RWPE1 (cell line): Measurements from ENCODE around the gene RGS12.
A peak's percentile ranks its signal among the peaks of the same experiment; 100 is the strongest.

Experiments used
- CTCF ChIA-PET: fragments of 350-600 bp; sonication (Branson Sonifier 250); formaldehyde crosslinking; extraction: SDS; loops from one replicate; lab custom pipeline; 2021; lab: Yijun Ruan, JAX
- POLR2A ChIA-PET: fragments of 400-600 bp; formaldehyde crosslinking; extraction: SDS; loops from one replicate; lab custom pipeline; 2020; ENCODE audit warnings: antibody characterized with exemption; ENCODE audit not compliant: low non-redundant PET; lab: Yijun Ruan, JAX
- DNase-seq: peaks from one replicate; pipeline ENCODE4 v3.0.0; 2012; ENCODE audit warnings: low spot score
- H3K27ac ChIP-seq: fragments of 450-650 bp; 2 replicates; pipeline ENCODE4 v1.5.1; 2017
- TF ChIP-seq, protein P1 (sequence below): fragments of 450-650 bp; conservative IDR thresholded peaks from 2 replicates; pipeline ENCODE4 v1.5.1; 2017; ENCODE audit warnings: low read depth, mild to moderate bottlenecking

Gene RGS12

DNA sequence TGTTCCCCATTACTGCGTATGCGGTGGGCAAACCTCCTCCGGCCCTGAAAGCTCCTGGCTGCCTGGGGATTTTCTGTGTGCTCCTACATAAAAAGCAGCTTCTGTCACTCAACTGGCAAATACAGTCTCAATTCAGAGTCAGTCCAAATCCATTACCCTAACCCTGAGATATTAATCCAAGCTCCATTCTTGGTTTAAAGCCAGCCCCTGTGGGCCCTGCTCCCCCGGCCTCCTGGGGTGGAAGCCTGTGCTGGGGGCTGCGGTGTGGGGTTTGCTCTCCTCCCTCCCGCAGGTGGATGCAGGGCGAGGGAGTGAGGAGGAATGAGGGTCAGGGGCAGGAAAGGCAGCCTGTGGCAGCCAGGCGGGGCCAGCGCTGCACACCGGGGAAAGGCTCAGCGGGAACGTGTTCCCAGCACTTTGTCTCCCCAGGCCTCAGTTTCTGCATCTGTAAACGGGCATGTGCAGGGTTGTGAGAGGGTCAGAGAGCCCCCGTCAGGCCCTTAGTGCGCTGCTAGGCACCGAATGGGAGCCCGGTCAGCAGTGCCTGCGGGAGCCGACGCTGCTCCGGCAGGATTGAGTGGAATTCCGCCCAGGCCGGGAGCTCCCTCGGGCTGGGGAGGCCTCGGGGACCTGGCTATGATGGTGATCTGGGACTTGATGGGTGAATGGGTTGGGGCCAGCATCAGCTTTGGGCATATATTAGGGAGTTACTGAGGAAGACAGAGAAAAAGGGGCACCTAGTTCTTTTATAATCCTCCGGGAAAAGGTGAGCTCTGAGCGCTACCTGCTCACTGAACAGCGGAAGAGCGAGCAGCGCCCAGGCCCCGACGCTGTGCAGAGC lies 6.3 kb upstream of the RGS12 start:
- POLR2A ChIA-PET, result no interaction called here
- CTCF ChIA-PET, result interaction anchor here (0.6 kb wide), 1 partner anchor 92 kb away, joined by 3 read pairs; no protein-coding TSS in a partner anchor
- TF ChIP-seq, protein P1, sequence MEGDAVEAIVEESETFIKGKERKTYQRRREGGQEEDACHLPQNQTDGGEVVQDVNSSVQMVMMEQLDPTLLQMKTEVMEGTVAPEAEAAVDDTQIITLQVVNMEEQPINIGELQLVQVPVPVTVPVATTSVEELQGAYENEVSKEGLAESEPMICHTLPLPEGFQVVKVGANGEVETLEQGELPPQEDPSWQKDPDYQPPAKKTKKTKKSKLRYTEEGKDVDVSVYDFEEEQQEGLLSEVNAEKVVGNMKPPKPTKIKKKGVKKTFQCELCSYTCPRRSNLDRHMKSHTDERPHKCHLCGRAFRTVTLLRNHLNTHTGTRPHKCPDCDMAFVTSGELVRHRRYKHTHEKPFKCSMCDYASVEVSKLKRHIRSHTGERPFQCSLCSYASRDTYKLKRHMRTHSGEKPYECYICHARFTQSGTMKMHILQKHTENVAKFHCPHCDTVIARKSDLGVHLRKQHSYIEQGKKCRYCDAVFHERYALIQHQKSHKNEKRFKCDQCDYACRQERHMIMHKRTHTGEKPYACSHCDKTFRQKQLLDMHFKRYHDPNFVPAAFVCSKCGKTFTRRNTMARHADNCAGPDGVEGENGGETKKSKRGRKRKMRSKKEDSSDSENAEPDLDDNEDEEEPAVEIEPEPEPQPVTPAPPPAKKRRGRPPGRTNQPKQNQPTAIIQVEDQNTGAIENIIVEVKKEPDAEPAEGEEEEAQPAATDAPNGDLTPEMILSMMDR, result no peak
- DNase-seq, result no peak
- H3K27ac ChIP-seq, result peak overlapping the region; percentile 42

DNA sequence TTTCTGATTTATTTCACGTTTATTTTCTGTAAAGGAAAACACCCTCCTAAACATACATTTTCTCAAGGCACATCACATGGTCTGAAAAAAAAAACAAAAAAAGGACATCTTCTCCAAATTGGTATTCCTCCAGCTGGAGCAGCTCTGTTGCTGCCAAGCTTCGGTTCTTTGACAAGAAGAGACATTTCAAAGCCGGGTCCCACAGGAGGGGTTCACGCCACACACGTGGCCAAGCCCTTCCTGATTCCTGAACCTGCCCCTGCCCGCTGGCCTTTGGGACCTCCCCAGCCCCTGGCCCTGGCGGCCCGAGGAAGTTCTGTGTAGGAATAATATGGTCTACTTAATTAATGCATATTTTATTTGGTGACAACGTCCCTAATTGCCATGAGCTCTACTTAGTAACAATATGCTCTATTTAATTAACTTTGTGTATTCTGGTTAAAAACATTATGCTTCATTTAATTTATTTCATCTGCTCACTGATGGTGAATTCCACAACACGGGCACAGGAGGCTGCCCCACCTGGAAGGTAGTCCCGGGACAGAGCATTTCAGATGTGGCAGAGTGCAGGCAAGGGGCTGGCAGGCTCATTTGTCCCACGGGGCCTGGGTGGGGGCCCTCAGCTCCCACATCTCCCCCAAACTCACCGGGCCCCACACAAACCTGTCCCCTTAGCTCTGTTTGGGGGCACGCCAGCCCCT lies 5.4 kb upstream of the RGS12 start:
- POLR2A ChIA-PET, result no interaction called here
- no peak overlapping the region for H3K27ac ChIP-seq
- TF ChIP-seq, protein P1, result no peak
- CTCF ChIA-PET, result interaction anchor here (0.6 kb wide), 1 partner anchor 650 kb away, joined by 3 read pairs; no protein-coding TSS in a partner anchor
- no peak for DNase-seq

DNA sequence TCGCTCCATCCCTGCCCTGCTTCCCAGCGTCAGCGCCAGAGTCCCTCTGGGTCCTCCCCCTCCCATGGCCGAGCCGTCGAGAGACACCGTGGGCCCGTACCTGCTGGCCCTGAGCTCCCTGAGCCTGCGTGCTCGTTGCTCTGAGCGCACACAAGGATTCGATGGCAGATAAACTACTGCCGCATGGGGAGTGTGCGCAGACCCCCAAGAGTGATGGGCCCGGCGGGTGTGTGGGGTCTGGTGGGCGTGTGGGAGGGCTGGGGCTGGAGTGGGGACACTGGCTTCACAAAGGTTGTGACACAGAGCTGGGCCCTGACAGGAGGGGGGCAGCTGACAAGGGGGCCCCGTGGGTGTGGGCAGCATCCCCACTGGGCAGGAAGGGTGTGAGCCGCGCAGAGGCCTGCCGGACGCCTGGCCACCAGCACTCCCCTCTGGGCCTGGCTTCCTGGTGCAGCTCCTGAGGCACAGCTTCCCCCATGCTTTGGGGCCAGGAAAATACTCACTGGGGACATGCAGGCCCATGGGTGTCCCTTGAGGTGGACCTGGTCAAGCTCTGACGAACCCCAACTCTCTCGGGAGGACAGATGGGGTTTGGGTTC lies 4.8 kb upstream of the RGS12 start:
- ChIA-PET CTCF (no interaction called here), POLR2A (no interaction called here)
- no peak for DNase-seq
- TF ChIP-seq, protein P1, result no peak
- no peak overlapping the region for H3K27ac ChIP-seq

DNA sequence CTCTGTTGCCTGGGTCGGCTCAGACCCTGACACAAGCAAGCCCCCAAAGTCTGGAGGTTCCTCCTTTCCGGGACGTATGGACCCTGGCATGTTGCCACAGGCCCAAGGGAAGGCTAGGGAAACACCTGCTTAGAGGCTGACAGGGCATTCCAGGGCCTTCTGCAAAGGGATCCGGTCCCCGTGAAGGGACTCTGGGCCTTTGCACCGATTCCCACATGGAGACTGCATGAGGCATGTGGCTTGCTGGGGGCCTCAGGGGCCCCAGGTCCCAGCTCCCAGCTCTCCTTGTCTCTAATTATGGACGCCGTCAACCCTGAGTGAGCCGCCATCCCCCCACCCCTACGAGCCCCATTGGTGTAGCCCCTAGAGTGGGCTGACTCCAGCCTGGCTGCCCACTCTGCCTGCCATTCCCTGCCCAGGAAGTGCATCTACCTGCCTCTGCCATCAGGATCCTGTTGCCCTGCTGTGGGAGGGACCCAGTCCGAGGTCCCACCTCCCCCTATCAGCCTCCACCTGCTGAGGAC lies 4.2 kb upstream of the RGS12 start:
- H3K27ac ChIP-seq, result no peak overlapping the region
- CTCF ChIA-PET, result no interaction called here
- TF ChIP-seq, protein P1, result no peak
- DNase-seq, result no peak
- POLR2A ChIA-PET, result no interaction called here

DNA sequence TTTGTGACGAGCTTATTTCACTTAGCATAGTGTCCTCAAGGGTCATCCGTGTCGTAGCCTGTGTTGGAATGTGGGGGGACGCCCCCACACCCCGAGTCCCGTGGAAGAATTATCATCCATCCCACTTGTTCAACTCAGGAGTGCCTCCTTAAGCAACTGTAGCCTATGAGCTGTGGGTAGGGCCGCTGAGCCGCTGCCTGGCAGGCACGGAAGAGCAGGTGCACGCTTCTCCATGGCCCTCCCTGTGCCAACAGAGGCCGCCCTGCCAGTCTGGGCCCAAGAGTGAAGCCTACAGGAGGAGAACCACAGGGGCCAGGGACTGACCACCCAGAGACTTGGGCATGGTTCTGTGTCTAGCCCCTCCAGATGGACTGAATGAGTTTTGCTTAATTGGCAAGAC lies 2.3 kb upstream of the RGS12 start:
- TF ChIP-seq, protein P1, result no peak
- ChIA-PET POLR2A (no interaction called here), CTCF (no interaction called here)
- no peak overlapping the region for H3K27ac ChIP-seq
- DNase-seq, result no peak

DNA sequence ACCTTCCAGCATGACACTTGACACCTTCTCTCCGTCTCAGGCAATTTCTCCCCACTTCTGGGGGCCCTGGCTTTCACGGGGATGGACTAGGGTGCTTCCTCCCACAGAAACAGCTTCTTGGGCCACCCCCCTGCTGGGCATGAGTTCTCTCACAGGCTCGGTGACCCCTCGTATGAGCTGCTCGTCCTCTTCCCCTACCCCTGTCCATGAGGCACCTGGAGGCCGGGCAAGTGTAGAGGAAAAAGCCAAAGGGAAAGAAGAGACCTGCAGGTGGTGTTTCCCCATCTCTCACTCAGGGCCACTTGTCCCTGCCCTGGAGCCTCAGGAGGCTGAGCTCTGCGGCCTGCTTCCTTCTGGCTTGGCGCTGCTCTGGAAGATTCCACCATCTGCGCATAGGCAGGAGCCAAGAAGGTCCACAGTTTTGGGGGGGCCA lies 1.9 kb upstream of the RGS12 start:
- peak overlapping the region; percentile 92; the same call in 1 of the 2 replicates for H3K27ac ChIP-seq
- POLR2A ChIA-PET, result no interaction called here
- TF ChIP-seq, protein P1, result no peak
- DNase-seq, result no peak
- CTCF ChIA-PET, result interaction anchor here (0.6 kb wide), 1 partner anchor 10 kb away, joined by 6 read pairs; no protein-coding TSS in a partner anchor
